DMS79 treated with DMSO at 0.1 percent for 48 hours (cell line): ENCODE measurements around the gene TNKS1BP1.

ENCODE experiments used
- DNase-seq: peaks from one replicate; lab custom pipeline; 2025; lab: John Stamatoyannopoulos, UW

The TNKS1BP1 gene

DNA sequence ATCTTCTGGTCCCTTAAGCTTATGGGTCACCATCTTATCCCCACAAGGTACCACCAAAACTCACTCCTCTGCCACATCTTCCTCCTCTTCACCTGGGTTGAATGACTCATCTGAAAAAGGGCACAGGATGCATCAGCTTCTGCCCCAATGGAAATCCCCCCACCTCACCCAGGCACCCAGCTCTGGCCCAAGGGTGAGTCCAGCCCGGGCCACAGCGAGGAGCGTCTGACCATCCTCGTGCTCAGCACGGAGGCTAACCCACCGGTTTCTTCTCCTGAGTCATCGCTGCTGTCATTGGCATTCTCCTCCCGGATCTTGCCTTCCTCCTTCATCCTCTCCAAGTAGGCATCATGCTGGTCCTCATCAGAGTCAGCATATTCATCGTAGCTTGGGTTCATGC is 5.3 kb upstream of the TNKS1BP1 start:
- no peak for DNase-seq

DNA sequence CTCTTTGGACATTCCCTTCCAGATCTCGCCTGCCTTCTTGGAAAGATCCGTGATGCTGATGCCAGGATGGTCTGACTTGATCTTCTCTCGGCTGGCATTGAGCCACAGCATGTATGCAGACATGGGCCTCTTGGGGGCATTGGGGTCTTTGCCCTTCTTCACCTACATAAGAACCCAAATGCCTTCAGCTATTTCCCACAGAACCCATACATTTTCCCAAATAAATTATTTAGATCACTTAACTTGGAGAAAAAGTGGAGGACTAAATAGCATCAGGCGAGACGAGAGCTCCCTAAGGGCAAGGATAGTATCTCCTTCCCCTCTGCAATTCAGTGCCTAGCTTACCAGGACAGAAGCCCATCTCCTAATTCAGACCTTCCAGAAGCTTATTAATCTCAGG is 3.0 kb upstream of the TNKS1BP1 start:
- no peak for DNase-seq

- DNase-seq: no peak
Measured at GRCh38 chr11:57325735-57326048, 940 bp upstream of the TNKS1BP1 start.

GRCh38 chr11:57324154-57324885 is 432 bp downstream of the TNKS1BP1 start:
- peak; percentile 41 for DNase-seq

DNA sequence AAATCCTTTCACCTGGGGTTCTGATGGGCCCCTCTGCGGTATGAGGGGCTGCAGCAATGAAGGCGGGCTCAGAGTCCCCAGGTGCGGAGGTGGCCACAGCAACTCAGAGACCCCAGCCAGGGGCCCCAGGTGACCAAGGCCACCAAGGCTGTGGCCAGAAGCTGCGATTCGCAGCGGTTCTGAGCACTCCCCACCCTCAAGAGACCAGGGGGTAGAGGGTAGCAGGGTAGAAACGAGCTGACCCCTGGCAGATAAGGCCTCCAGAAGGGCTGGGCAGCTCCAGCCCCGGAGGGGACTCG is 948 bp downstream of the TNKS1BP1 start:
- DNase-seq: no peak

GRCh38 chr11:57323167-57323854 is 1.4 kb downstream of the TNKS1BP1 start:
- no peak for DNase-seq

- peak; percentile 57 for DNase-seq
Measured at GRCh38 chr11:57322256-57323166, 2.2 kb downstream of the TNKS1BP1 start.

- no peak for DNase-seq
Measured at GRCh38 chr11:57321388-57322255, 3.1 kb downstream of the TNKS1BP1 start.

DNA sequence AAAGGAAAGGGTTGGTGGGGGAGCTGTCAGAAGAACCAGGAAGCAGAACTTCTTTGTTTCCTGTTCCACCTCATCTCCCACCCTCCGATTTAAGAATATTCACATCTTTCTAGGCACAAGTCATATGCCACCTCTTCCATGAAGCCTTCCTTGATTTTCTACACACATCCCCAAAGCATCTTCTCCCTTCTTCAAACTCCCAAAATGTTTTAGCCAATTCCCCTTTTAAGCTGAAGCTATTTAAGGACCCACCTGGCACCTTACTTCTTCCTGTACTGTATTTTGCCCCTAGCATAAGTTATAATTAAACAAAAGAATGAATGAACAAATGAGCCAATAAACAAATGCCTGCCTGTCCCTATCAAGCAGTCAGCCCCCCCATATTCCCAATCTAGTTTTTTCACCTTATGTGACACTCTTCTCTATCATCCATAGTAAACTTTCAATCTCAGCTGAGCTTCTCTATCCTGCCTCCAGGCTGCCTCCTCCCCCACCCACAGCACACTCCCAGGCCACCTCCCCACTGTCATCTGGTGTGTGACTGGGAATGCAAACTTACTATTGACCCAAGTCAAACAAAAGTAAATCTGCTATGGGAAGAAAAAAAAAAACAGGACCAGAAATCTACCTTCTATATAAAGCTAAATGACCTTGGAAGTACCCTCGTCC is 3.9 kb downstream of the TNKS1BP1 start:
- no peak for DNase-seq

DNA sequence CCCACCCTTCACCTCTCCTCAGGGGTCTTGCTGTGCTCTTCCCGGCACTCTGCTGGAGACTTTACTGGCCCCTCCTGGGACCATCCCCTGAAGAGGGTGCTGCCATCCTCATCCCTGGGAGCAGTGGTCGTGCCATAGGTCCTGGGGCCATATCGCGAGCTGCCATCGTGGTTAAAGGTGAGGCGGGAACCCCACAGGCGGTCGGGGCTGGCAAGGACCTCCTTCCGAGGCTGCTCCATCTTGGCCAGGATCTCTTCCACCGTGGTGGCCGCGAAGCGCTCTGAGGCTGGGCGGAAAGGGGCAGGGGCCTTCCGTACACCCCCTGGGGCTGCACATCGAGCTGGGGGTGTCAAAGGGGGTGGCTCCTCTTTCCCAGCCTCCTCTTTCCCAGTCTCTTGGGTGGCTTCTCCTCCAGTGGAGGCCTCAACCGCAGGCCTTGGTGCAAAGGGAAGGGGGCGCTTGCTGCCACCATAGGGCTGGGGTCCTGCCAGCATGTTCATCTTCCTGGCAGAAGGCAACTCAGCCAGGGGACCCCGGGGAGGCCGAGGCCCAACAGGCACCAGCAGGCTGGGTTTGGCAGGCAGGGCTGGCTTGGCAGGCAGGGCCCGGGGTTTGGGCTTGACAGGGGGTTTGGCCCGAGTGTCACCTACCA is 4.6 kb downstream of the TNKS1BP1 start:
- DNase-seq: no peak

- no peak for DNase-seq
Measured at GRCh38 chr11:57318178-57318577, 6.6 kb downstream of the TNKS1BP1 start.

- DNase-seq: peak; percentile 56
Measured at GRCh38 chr11:57316017-57316416, 8.7 kb downstream of the TNKS1BP1 start.

GRCh38 chr11:57315491-57315890 is 9.3 kb downstream of the TNKS1BP1 start:
- DNase-seq: peak; percentile 16

- DNase-seq: no peak
Measured at GRCh38 chr11:57314221-57314973, 10.4 kb downstream of the TNKS1BP1 start.

DNA sequence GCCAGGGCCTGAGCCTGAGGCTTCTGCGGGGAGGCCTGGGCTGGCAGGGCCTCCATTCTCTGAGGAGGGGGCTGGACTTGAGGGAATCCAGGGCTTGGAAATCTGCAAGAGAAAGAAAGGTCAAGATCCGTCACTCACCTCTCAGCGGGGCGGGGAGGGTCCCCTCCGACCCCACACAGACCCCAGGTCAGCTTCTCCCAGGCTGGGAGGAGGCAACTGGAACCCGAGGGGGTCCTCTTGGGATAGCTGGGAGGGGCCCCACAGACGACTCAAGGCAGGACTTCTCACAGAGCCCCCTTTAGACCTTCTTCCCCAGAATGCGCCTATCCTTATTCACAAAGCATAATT is 11.0 kb downstream of the TNKS1BP1 start:
- no peak for DNase-seq

GRCh38 chr11:57313071-57313787 is 11.5 kb downstream of the TNKS1BP1 start:
- no peak for DNase-seq

GRCh38 chr11:57312511-57313021 is 12.2 kb downstream of the TNKS1BP1 start:
- no peak for DNase-seq

DNA sequence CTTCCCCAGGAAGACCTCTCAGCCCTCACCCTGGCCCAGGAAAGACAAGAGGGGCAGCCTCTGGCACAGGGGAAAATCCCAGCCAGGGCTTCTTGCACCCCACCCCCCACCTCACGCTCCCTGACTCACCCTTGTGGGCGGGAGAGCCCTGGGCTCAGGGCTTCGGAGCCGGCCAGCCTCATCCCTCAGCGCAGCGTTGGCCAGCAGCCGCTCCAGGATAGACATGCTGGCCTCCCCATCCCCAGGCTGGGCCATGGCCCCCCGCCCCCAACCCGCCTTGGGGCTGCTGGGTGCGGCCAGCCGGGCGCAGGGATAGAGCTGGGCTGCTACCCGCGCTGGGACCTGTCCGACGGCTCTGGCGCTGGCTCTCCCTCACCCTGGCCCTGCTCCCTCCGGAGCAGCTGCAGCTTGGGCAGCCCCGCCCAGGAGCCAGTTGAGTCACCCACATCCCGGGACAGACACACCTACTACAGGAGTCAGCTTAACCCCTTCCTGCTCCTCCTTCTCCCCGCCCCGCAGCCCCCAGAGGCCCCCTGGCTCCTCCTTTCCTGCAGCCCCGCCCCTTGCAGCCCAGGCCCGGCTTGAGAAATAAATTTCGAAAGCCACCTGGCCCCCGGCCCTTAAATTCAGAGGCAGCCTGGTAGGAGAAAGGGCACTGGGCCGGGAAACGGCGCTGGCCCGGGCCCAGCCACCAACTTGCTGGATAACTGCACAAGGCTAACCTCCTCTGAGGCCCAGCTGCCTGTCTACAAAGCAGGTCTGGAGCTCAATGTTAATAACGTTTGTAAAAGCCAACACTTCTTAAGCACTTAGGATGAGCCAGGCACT is 13.4 kb downstream of the TNKS1BP1 start:
- DNase-seq: peak; percentile 76
